ENCODE results near the gene LCP2. TPM values are rescaled to one million over a fixed set of nuclear protein-coding genes. Genes with fewer than 3 reads are reported as not detected.

LCP2 gene
- total RNA-seq, 1 experiment from 2014 or later, result not detected

DNA sequence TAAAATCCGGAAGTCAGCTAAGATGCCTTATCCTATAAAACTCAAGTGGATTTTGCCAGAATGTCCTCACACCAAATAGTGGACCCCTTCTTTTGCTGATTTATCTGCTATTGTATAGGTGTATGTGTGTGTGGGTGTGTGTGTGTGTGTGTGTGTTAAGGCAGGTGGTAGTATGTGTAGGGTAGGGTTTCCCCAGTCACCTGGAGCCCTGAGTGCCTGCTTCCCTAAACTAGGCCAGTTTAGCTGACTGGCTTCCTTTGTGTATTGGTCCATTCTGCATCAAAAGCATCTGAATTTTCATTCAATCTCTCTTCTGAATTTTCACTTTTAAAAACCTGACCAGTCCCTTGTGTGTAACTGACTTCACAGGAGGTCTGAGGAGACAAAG is 42.2 kb upstream of the LCP2 start:
- no peak overlapping the region for H3K27ac Mint-ChIP-seq (ENCODE audit: unreplicated experiment)
- H3K27me3 Mint-ChIP-seq (ENCODE audit: insufficient read depth, unreplicated experiment), result peaks cover 17% of the 10 kb centered on the region
- CTCF ChIA-PET, result no interaction called here

GRCh38 chr5:170338933-170339779 is 41.6 kb upstream of the LCP2 start:
- no peaks in the 10 kb centered on the region; the same call in 1 of the 2 replicates for H3K27me3 ChIP-seq (replicated peaks; ENCODE audit: control insufficient read depth, insufficient read depth, low read length)
- Mint-ChIP-seq H3K9me3 (ENCODE audit: unreplicated experiment) (peaks cover 13% of the 10 kb centered on the region), H3K27ac (ENCODE audit: unreplicated experiment) (no peak overlapping the region), H3K4me3 (ENCODE audit: unreplicated experiment) (no peak overlapping the region), H3K36me3 (ENCODE audit: insufficient read depth, unreplicated experiment) (no peaks in the 10 kb centered on the region), H3K4me1 (ENCODE audit: low read depth, unreplicated experiment) (no peaks in the 10 kb centered on the region), H3K27me3 (ENCODE audit: insufficient read depth, unreplicated experiment) (peaks cover 16% of the 10 kb centered on the region)
- ChIA-PET CTCF (no interaction called here), POLR2A (no interaction called here)
- H3K4me3 ChIP-seq (ENCODE audit: low read depth, low read length), result no peak overlapping the region
- TF ChIP-seq, protein P1, sequence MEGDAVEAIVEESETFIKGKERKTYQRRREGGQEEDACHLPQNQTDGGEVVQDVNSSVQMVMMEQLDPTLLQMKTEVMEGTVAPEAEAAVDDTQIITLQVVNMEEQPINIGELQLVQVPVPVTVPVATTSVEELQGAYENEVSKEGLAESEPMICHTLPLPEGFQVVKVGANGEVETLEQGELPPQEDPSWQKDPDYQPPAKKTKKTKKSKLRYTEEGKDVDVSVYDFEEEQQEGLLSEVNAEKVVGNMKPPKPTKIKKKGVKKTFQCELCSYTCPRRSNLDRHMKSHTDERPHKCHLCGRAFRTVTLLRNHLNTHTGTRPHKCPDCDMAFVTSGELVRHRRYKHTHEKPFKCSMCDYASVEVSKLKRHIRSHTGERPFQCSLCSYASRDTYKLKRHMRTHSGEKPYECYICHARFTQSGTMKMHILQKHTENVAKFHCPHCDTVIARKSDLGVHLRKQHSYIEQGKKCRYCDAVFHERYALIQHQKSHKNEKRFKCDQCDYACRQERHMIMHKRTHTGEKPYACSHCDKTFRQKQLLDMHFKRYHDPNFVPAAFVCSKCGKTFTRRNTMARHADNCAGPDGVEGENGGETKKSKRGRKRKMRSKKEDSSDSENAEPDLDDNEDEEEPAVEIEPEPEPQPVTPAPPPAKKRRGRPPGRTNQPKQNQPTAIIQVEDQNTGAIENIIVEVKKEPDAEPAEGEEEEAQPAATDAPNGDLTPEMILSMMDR (IDR thresholded peaks at IDR 0.05; ENCODE audit: insufficient read depth in 1 of 2, low read depth in 1 of 2, low read length in 1 of 2, severe bottlenecking in 1 of 2, unreplicated experiment in 1 of 2), result peak; percentile 5 to 29
- no peaks in the 10 kb centered on the region for H3K4me1 ChIP-seq
- BruUV-seq (replicated peaks), result no TSS peak
- H3K9me3 ChIP-seq, result no peaks in the 10 kb centered on the region; the same call in 1 of the 2 replicates
- intact Hi-C loops (cut with micrococcal nuclease; ENCODE audit: unreplicated experiment), result no loop called here
- H3K36me3 ChIP-seq (ENCODE audit: control insufficient read depth, insufficient read depth, low read length), result no peaks in the 10 kb centered on the region
- DNase-seq, result no peak

More for the DNA sequence above, 42.2 kb upstream of the LCP2 start:
- H3K4me3 ChIP-seq (ENCODE audit: low read depth, low read length), result no peak overlapping the region
- DNase-seq, result no peak
- no peaks in the 10 kb centered on the region for H3K36me3 ChIP-seq (ENCODE audit: control insufficient read depth, insufficient read depth, low read length)
- intact Hi-C loops (cut with micrococcal nuclease; ENCODE audit: unreplicated experiment), result loop anchor here (10.0 kb wide), 1 partner anchor 115 kb away; no protein-coding TSS in a partner anchor
- Mint-ChIP-seq H3K36me3 (ENCODE audit: insufficient read depth, unreplicated experiment) (no peaks in the 10 kb centered on the region), H3K4me1 (ENCODE audit: low read depth, unreplicated experiment) (no peaks in the 10 kb centered on the region), H3K9me3 (ENCODE audit: unreplicated experiment) (peaks cover 20% of the 10 kb centered on the region), H3K4me3 (ENCODE audit: unreplicated experiment) (no peak overlapping the region)
- TF ChIP-seq, protein P1 (IDR thresholded peaks at IDR 0.05; ENCODE audit: insufficient read depth in 1 of 2, low read depth in 1 of 2, low read length in 1 of 2, severe bottlenecking in 1 of 2, unreplicated experiment in 1 of 2), result no peak
- no peaks in the 10 kb centered on the region; the same call in 1 of the 2 replicates for H3K27me3 ChIP-seq (replicated peaks; ENCODE audit: control insufficient read depth, insufficient read depth, low read length)
- no peaks in the 10 kb centered on the region for H3K4me1 ChIP-seq
- no peaks in the 10 kb centered on the region; the same call in 1 of the 2 replicates for H3K9me3 ChIP-seq
- BruUV-seq (replicated peaks), result no TSS peak
- POLR2A ChIA-PET, result no interaction called here

- H3K27me3 ChIP-seq (replicated peaks; ENCODE audit: control insufficient read depth, insufficient read depth, low read length), result no peaks in the 10 kb centered on the region; the same call in 1 of the 2 replicates
- no peaks in the 10 kb centered on the region for H3K36me3 Mint-ChIP-seq (ENCODE audit: insufficient read depth, unreplicated experiment)
- peaks cover 5% of the 10 kb centered on the region for H3K9me3 Mint-ChIP-seq (ENCODE audit: unreplicated experiment)
- no peaks in the 10 kb centered on the region for H3K4me1 ChIP-seq
- ChIA-PET POLR2A (no interaction called here), CTCF (no interaction called here)
- TF ChIP-seq, protein P1 (IDR thresholded peaks at IDR 0.05; ENCODE audit: insufficient read depth in 1 of 2, low read depth in 1 of 2, low read length in 1 of 2, severe bottlenecking in 1 of 2, unreplicated experiment in 1 of 2), result no peak
- no peaks in the 10 kb centered on the region for H3K4me1 Mint-ChIP-seq (ENCODE audit: low read depth, unreplicated experiment)
- no TSS peak for BruUV-seq (replicated peaks)
- H3K36me3 ChIP-seq (ENCODE audit: control insufficient read depth, insufficient read depth, low read length), result no peaks in the 10 kb centered on the region
- no peaks in the 10 kb centered on the region; the same call in 1 of the 2 replicates for H3K9me3 ChIP-seq
- H3K27me3 Mint-ChIP-seq (ENCODE audit: insufficient read depth, unreplicated experiment), result peaks cover 13% of the 10 kb centered on the region
- no peak overlapping the region for H3K4me3 ChIP-seq (ENCODE audit: low read depth, low read length)
- no peak overlapping the region for H3K27ac Mint-ChIP-seq (ENCODE audit: unreplicated experiment)
- DNase-seq, result no peak
- intact Hi-C loops (cut with micrococcal nuclease; ENCODE audit: unreplicated experiment), result no loop called here
- no peak overlapping the region for H3K4me3 Mint-ChIP-seq (ENCODE audit: unreplicated experiment)
Measured at GRCh38 chr5:170338291-170338690, 40.7 kb upstream of the LCP2 start.
